GM18526 (cell line): ENCODE results near the gene IL1R2.

ENCODE experiments used
- POLR2A ChIP-seq: IDR thresholded peaks from 3 replicates; pipeline ENCODE4 v1.6.1; 2011; ENCODE audit not compliant: insufficient read length; ENCODE audit errors: extremely low read depth

The IL1R2 gene

GRCh38 chr2:102063941-102064678 is 72.3 kb downstream of the IL1R2 start:
- no peak for TF ChIP-seq POLR2A

- no peak for TF ChIP-seq POLR2A
Observed at GRCh38 chr2:102064679-102065674, 73.2 kb downstream of the IL1R2 start.

- TF ChIP-seq POLR2A, result no peak
Observed at GRCh38 chr2:102065675-102066252, 74.0 kb downstream of the IL1R2 start.

- TF ChIP-seq POLR2A, result no peak
Observed at GRCh38 chr2:102066554-102066953, 74.8 kb downstream of the IL1R2 start.

GRCh38 chr2:102069311-102069974 is 77.7 kb downstream of the IL1R2 start:
- no peak for TF ChIP-seq POLR2A

- TF ChIP-seq POLR2A, result no peak
Observed at GRCh38 chr2:102070058-102070642, 78.4 kb downstream of the IL1R2 start.

- TF ChIP-seq POLR2A, result no peak
Observed at GRCh38 chr2:102072741-102073140, 81.0 kb downstream of the IL1R2 start.

- TF ChIP-seq POLR2A, result no peak
Observed at GRCh38 chr2:102073168-102073724, 81.5 kb downstream of the IL1R2 start.

GRCh38 chr2:102074152-102074783 is 82.5 kb downstream of the IL1R2 start:
- no peak for TF ChIP-seq POLR2A

- no peak for TF ChIP-seq POLR2A
Observed at GRCh38 chr2:102075479-102075878, 83.7 kb downstream of the IL1R2 start.

- no peak for TF ChIP-seq POLR2A
Observed at GRCh38 chr2:102076512-102076911, 84.8 kb downstream of the IL1R2 start.
